Posterior cingulate gyrus (tissue), 11 donors: ENCODE measurements around the gene POTEH.
A peak's percentile ranks its signal among the peaks of the same experiment; 100 is the strongest.
"Not testable (repeated sequence)": the region's sequence is repeated elsewhere in the genome, so short reads cannot be mapped to it uniquely, and the experiment has no call there.

ENCODE experiments used
- DNase-seq, 10 donors: peaks; one replicate each; pipeline versions ENCODE4 v3.0.0 to v3.0.0-alpha.2; 2020 to 2021; ENCODE audit warnings: mixed read lengths in 3 of 10
- intact Hi-C: fragments of 100-400 bp; cut with DNase I; formaldehyde crosslinking; loops from one replicate; pipeline ENCODE4 v1.15.1; 2023

POTEH gene

DNA sequence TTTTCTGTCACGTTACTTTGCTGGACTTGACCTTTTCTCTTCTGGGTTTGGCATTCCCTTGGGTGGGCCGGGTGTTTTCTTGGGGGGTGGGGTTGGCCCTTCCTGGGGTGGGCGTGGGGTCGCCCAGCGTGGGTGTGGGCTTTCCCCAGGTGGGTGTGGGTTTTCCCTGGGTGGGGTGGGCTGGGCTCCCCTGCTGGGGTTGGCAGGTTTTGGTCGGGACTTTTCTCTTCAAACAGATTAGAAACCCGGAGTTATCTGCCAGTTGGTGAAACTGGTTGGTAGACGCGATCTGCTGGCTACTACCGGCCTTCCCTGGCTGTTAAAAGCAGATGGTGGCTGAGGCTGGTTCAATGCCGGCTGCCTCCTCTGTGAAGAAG, at the start of gene POTEH:
Gene POTEH (plus strand): TSS at position 278 of the 377 bp plus-strand sequence. CDS start 52 bp downstream, at position 330.
- intact Hi-C loops, DNase-seq: not testable (repeated sequence)

GRCh38 chr22:15642288-15642861, 47.5 kb upstream of the POTEH start:
- DNase-seq, intact Hi-C loops: not testable (repeated sequence)

DNA sequence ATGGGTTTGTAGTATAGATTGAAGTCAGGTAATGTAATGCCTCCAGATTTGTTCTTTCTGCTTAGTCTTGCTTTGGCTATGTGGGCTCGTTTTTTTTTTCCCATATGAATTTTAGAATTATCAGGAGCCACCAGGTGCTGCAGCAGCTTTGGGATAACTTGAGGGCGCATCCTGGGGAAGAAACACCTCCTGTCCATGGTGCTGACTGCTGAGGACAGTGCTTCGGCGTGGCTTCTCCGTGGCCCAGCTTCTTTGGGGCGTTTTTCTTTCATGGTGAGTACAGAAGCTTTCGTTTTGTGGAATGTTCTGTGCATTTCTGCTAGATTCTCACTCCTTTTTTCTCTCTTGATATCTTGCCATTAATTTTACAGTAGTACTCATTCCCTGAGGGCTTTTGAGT, 37.9 kb upstream of the POTEH start:
- peak in 1 of 10 donors; percentile 27 for DNase-seq
- intact Hi-C loops: not testable (repeated sequence)

GRCh38 chr22:15652738-15653137, 37.1 kb upstream of the POTEH start:
- DNase-seq, intact Hi-C loops: not testable (repeated sequence)

DNA sequence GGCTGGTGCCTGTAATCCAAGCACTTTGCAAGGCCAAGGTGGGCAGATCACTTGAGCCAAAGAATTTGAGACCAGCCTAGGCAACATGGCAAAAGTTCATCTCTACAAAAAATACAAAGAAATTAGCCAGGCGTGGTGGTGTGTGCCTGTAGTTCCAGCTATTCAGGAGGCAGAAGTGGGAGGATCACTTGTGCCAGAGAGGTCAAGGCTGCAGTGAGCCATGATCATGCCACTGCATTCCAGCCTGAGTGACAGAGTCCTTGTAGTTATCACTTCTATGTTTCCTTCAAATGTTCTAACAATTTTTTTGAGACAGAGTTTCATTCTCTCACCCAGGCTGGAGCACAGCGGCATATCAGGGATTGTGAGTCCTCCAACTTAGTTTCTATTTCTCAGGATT, 36.6 kb upstream of the POTEH start:
- intact Hi-C loops: not testable (repeated sequence)
- peak in 1 of 10 donors; percentile 55 for DNase-seq

DNA sequence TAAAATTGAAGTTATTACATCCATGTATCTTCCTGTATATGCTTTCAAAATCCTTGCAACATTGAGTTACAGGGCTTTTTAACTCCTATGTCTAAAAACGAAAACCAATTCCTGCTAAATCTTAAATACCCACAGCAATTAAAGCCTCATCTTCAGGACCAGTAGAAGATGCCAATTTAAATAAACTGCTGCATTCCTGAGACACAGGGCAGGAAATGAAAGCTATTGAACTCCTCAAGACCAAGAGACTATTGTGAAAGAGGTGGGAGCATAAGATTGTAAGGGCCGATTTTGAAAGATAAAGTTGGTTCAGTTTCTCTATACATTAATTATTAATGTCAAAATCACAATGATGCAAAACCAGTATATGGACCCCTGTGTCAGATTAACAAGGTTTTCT, 28.7 kb upstream of the POTEH start:
- intact Hi-C loops, DNase-seq: not testable (repeated sequence)

DNA sequence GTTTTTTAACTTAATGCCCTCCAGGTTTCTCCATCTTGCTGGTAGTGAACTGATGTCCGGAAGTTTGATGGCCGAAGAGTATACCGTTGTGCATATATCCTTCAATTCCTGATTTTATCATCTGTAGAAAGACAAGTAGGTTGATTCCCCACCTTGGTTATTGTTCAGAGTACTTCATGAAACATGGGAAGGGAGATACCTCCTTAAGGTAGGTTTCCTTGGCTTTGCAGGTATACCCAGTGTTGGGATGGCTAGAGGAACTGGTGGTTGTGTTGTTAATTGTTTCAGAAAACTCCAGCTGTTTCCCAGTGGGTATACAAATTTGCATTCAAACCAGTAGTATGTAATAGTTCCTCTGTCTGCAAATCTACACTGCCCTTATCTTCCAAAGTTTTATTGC, 25.1 kb upstream of the POTEH start:
- DNase-seq, intact Hi-C loops: not testable (repeated sequence)

- intact Hi-C loops, DNase-seq: not testable (repeated sequence)
These were observed 24.3 kb upstream of the POTEH start for GRCh38 chr22:15665478-15665877.

DNA sequence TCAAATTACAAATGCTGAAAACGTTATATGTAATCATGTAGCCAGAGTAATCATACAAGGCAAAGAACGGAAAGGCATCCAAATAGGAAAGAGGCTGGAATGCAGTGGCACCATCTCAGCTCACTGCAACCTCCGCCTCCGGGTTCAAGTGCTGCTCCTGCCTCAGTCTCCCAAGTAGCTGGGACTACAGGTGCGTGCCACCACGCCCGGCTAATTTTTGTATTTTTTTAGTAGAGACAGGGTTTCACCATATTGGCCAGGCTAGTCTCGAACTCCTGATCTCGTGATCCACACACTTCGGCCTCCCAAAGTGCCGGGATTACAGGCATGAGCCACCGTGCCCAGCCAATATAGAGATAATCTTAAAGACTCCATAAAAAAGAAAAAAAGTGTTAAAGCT, 20.4 kb upstream of the POTEH start:
- peak in 3 of 10 donors; percentile 32 to 64 (median 39) for DNase-seq
- intact Hi-C loops: not testable (repeated sequence)

GRCh38 chr22:15679702-15680101, 10.1 kb upstream of the POTEH start:
- intact Hi-C loops: not testable (repeated sequence)
- peak in 1 of 10 donors; percentile 47 for DNase-seq

GRCh38 chr22:15684115-15684514, 5.7 kb upstream of the POTEH start:
- DNase-seq, intact Hi-C loops: not testable (repeated sequence)

GRCh38 chr22:15684695-15685094, 5.1 kb upstream of the POTEH start:
- intact Hi-C loops, DNase-seq: not testable (repeated sequence)

DNA sequence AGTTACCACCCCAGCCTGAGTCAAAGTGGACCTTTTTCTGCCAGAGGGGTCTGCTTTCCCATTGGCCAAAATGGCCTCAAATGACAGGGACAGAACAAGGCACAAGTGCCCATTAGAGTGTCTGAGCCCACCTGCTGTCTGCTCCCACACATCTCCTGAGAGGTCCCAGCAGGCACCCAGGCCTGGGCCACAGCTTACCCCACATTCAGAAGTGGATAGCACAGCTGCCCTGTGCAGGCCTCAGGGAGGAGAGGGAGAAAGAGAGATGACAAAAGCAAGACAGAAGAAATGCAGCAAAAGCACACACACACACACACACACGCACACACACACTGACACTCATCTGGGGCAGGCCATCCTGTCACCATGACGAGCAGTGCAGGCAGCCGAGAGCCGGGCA, 4.2 kb upstream of the POTEH start:
- intact Hi-C loops: not testable (repeated sequence)

GRCh38 chr22:15687086-15687485, 2.7 kb upstream of the POTEH start:
- intact Hi-C loops: not testable (repeated sequence)
- peak in 3 of 10 donors; percentile 5 to 64 (median 33) for DNase-seq

More for the DNA sequence above, 4.2 kb upstream of the POTEH start:
- not testable (repeated sequence) for DNase-seq

DNA sequence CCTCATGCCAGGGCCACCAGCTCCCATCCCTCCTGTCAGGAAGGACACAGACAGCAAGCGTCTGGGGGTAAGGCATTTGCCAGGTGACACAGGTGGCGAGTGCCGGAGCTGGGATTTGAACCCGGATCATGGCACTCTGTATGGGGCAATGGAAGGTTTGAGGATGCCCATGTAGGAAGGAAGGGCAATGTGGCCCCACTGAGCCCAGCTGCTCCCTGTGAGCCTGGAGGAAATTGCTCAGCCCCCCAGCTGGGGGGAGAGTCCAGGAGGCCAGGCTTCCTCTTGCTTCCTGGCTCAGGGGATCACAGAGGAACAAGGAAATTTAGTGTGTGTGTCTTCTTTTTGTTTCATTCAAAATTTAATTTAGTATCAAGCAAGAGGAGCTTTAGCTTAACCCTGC, 2.1 kb upstream of the POTEH start:
- intact Hi-C loops: not testable (repeated sequence)
- peak in 2 of 10 donors; percentile 24 to 79 for DNase-seq

DNA sequence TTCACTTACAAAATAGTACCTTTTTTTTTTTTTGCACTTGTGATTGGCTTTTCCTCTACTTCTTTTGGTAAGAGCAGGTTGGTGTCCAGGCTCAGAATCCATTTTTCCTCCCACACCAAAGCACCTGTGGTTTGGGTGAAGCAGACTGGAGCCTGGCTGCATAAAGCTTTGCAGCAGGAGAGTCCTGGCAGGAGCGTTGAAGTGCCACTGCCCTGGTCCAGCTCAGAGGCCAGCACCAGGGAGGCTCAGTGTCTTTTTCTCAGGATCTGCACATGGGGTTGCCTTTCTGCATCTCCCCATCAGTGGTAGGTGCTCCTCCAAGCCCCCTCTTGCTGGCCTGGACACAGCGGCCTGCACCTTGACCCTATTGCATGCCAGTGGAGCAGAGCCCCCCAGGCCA, 1.7 kb upstream of the POTEH start:
- intact Hi-C loops: not testable (repeated sequence)
- peak in 2 of 10 donors; percentile 12 to 63 for DNase-seq

GRCh38 chr22:15689012-15689748, 646 bp upstream of the POTEH start:
- DNase-seq: peak in 3 of 10 donors; percentile 64 to 86 (median 71)
- intact Hi-C loops: not testable (repeated sequence)

DNA sequence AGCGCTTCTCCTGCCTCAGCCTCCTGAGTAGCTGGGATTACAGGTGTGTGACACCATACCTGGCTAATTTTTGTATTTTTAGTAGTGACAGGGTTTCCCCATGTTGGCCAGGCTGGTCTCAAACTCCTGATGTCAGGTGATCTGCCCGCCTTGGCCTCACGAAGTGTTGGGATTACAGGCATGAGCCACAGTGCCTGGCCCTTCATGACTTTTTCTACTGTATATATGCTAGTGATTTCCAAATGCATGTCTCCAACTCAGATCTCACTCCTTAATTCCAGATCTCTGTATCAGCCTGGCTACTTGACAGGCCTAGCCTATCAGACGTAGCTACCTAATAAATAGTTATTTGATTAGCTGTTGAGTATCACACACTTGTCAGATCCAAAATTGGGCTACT, 23.8 kb downstream of the POTEH start:
- peak in 3 of 10 donors; percentile 62 to 69 (median 67) for DNase-seq
- intact Hi-C loops: not testable (repeated sequence)

DNA sequence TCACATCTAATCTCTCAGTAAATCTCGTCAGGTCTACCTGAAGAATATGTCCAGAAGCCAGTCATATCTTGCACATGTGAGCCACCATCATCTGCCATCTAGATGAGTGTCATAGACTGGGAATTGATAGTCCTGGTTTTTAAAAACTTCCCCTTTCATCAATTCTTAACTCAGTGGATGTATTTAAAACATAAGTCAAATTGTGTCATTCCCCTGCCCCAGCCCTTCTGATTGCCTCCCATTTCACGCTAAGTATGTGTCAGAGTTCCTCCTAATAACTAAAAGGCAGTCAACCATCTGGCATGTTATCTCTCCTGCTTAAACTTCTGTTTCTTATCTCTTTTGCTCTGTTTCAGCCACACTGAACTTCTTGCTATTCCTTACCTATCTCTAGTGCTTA, 24.3 kb downstream of the POTEH start:
- DNase-seq, intact Hi-C loops: not testable (repeated sequence)

DNA sequence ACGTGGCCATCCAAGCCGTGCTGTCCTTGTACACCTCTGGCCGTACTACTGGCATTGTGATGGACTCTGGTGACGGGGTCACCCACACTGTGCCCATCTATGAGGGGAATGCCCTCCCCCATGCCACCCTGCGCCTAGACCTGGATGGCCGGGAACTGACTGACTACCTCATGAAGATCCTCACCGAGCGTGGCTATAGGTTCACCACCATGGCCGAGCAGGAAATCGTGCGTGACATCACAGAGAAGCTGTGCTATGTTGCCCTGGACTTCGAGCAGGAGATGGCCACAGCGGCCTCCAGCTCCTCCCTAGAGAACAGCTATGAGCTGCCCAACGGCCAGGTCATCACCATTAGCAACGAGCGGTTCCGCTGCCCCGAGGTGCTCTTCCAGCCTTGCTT, 32.1 kb downstream of the POTEH start:
- intact Hi-C loops: not testable (repeated sequence)
- DNase-seq: peak in 1 of 10 donors; percentile 20

GRCh38 chr22:15729209-15729917, 39.5 kb downstream of the POTEH start:
- DNase-seq: peak in 1 of 10 donors; percentile 82
- intact Hi-C loops: not testable (repeated sequence)
